ENCODE measurements around the gene NEK7. TPM values are rescaled to one million over a fixed set of nuclear protein-coding genes. Genes with fewer than 3 reads are reported as not detected.
A peak's percentile ranks its signal among the peaks of the same experiment; 100 is the strongest.

The NEK7 gene
- total RNA-seq, 1 donor = 187 TPM

DNA sequence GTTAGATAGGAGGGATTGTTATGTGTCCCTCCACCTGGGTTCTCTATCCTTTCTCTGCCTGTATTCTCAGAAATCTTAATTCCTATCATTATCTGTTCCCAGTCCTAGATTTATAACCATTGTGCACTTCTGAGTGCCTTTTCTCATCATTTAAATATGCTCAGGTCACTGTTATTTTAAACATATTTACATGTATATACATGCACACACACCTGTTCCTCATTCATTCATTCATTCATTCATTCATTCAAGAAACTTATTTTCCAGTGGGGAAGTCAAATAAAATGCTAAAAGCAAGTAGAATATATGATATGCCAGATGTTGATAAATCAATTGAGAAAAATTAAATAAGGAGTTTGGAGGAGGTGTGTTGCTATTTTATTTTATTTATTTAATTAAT, 110.3 kb downstream of the NEK7 start:
- DNase-seq (ENCODE audit: low read depth) = no peak
- no peak overlapping the region for H3K4me3 ChIP-seq (ENCODE audit: low read depth, low read length)
- TF ChIP-seq, protein P1, sequence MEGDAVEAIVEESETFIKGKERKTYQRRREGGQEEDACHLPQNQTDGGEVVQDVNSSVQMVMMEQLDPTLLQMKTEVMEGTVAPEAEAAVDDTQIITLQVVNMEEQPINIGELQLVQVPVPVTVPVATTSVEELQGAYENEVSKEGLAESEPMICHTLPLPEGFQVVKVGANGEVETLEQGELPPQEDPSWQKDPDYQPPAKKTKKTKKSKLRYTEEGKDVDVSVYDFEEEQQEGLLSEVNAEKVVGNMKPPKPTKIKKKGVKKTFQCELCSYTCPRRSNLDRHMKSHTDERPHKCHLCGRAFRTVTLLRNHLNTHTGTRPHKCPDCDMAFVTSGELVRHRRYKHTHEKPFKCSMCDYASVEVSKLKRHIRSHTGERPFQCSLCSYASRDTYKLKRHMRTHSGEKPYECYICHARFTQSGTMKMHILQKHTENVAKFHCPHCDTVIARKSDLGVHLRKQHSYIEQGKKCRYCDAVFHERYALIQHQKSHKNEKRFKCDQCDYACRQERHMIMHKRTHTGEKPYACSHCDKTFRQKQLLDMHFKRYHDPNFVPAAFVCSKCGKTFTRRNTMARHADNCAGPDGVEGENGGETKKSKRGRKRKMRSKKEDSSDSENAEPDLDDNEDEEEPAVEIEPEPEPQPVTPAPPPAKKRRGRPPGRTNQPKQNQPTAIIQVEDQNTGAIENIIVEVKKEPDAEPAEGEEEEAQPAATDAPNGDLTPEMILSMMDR (IDR thresholded peaks at IDR 0.05; ENCODE audit: insufficient read depth, low read length) = no peak

DNA sequence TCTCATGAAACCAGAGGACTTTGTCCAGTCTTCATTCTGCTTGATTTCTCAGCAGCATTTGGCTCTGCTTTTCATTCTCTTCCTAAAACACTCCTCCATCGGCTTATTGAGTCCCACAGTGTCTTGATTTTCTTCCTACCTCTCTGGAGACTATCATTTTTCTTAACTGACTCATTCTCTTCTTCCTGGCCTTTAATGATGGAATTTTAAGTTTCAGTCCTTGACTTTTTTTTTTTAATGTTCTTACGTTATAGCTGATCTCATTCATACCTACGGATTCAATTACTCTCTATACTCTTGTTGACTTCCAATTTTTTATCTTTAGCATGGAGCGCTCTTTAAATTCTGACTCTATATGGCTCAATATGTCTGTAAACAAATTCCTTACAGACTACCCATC, 111.1 kb downstream of the NEK7 start:
- TF ChIP-seq, protein P1 (IDR thresholded peaks at IDR 0.05; ENCODE audit: insufficient read depth, low read length) = no peak
- DNase-seq (ENCODE audit: low read depth) = peak; percentile 85
- no peak overlapping the region for H3K4me3 ChIP-seq (ENCODE audit: low read depth, low read length)

DNA sequence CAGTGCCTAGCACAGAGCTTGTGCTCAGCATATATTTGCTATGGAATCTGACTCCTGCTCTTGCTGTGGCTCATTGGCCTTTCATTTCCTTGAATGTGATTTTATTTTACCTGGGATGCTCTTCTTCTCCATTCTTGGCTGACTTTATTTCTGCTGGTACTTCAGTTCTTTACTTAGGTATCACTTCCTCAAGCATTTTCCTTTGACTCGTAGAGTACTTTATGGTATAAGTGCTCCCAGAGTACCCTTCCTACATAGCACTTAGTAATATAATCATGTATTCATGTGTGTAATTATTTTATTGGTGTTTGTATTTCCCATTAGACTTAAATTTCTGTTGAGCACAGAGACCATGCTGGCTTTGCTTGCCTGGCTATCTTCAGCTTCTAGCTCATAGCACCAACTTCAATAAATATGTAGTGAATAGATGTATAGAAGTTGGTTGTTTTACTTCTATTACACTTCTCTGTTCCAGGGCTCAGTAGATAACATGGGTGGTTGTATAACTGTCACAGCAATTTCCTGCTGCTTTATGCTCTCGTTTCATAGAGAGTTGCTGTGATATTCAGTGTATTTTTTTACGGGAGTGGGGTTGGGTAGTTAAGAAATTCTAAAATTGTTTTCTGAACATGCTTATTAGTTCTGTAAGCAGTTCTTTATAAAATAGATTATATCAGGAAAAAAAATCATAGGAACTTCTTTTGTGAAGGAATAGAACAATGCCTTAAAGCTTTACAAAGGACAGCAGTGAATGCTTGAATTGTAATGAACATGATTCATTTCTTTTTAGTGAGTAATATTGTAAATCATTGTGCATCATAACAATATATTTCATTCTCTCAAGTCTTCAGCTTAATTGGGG, 112.2 kb downstream of the NEK7 start:
- TF ChIP-seq, protein P1 (IDR thresholded peaks at IDR 0.05; ENCODE audit: insufficient read depth, low read length) = no peak
- no peak for DNase-seq (ENCODE audit: low read depth)
- H3K4me3 ChIP-seq (ENCODE audit: low read depth, low read length) = no peak overlapping the region

DNA sequence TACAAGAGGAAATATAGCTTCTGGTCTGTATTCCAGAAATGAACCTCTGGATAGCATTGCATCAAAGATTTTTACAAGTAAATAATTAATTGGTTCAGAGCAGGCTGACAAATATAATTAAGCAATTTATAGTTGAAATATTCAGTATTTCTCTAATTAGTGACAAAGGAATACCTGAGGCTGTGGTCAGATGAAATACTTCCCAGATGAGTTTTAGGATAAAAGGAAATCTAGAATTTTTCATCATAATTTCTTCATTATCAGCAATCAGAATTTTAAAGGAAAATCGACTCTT, 112.8 kb downstream of the NEK7 start:
- TF ChIP-seq, protein P1 (IDR thresholded peaks at IDR 0.05; ENCODE audit: insufficient read depth, low read length) = no peak
- no peak for DNase-seq (ENCODE audit: low read depth)
- H3K4me3 ChIP-seq (ENCODE audit: low read depth, low read length) = no peak overlapping the region

DNA sequence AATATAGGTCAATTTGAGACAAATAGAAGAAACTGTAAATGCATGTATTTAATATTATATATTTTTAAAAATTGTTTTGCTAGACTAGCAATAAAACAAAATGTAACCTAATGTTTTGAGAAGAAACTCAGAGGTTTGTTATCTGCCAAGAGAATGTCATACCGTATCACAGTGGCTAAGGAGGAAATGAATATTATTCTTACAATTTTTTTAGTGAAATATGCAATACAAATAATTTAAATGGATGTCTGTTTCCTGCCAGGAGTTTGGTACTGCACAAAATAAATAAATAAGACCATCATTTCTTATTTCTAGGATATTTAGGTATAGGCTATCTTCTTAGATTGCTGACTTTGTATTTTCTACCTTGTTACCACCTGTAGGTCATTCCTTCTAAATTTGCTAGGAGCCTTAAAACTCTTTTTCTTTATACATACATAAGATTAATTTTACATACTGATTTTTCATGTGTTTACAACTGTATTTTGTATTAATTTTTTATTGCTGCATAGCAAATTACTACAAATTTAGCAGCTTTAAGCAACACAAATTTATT, 113.6 kb downstream of the NEK7 start:
- TF ChIP-seq, protein P1 (IDR thresholded peaks at IDR 0.05; ENCODE audit: insufficient read depth, low read length) = no peak
- no peak for DNase-seq (ENCODE audit: low read depth)

DNA sequence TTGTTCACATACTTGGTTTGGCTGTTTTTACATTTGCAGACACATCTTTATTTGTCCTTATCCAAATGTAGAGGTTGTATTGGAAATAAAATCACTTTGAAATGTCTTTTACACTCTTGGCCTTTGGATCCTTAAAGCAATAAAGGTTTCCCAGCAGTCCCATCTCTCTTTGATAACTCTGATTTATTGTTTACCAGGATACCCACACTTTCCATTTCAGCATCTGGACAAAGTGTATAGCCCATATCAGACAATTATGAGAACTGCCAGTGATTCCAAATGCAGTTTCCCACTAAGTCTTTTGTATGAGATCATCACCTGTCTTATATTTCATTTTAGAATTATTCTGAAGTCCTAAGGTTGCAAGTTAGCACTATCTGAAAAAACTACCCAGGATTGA, 114.7 kb downstream of the NEK7 start:
- no peak overlapping the region for H3K4me3 ChIP-seq (ENCODE audit: low read depth, low read length)
- TF ChIP-seq, protein P1 (IDR thresholded peaks at IDR 0.05; ENCODE audit: insufficient read depth, low read length) = no peak
- DNase-seq (ENCODE audit: low read depth) = no peak

More for the DNA sequence above, 113.6 kb downstream of the NEK7 start:
- no peak overlapping the region for H3K4me3 ChIP-seq (ENCODE audit: low read depth, low read length)

Data from fibroblast of the aortic adventitia (primary cell).